ENCODE results near the gene TBC1D14. TPM values are rescaled to one million over a fixed set of nuclear protein-coding genes. Genes with fewer than 3 reads are reported as not detected.

TBC1D14 gene
- total and polyA plus RNA-seq, 2 experiments from 2014 or later, result 33.6 to 50.8 TPM

- Histone ChIP-seq H3K27ac (peak within 1 kb of the TSS; percentile 98), H3K9me3 (ENCODE audit: low read depth) (no peaks in the 10 kb centered on the region), H3K4me2 (peak within 1 kb of the TSS; percentile 98), H4K20me1 (ENCODE audit: insufficient read depth, poor library complexity, severe bottlenecking) (peaks cover 49% of the 10 kb centered on the region), H3K36me3 (replicated peaks; ENCODE audit: insufficient read depth, low read depth) (no peaks in the 10 kb centered on the region), H3K4me3 (peak within 1 kb of the TSS; percentile 100), H3K9me2 (replicated peaks; ENCODE audit: insufficient read depth) (no peaks in the 10 kb centered on the region), H3K4me1 (ENCODE audit: insufficient read depth) (peaks cover 25% of the 10 kb centered on the region), H2AFZ (peak within 1 kb of the TSS; percentile 86), H3K79me2 (peaks cover 53% of the 10 kb centered on the region), H3K27me3 (no peaks in the 10 kb centered on the region)
- TF ChIP-seq EZH2phosphoT487 (IDR thresholded peaks at IDR 0.05; ENCODE audit: low read depth, severe bottlenecking, unreplicated experiment) (no peak), EZH2 (IDR thresholded peaks at IDR 0.05; ENCODE audit: borderline replicate concordance) (no peak), CTCF (IDR thresholded peaks at IDR 0.05; ENCODE audit: poor library complexity) (no peak)
- DNase-seq (ENCODE audit: low spot score), result peak; percentile 69
- under 1% methylated on average over 53 of the region's 119 CpGs for WGBS (ENCODE audit: low lambda C conversion rate, missing lambda C conversion rate)
Observed at GRCh38 chr4:7043284-7044136, 133.9 kb downstream of the TBC1D14 start, which contains the start of gene TADA2B. Gene TADA2B, plus strand, starts transcription at chr4:7043372. Its CDS starts 208 bp downstream, at chr4:7043580.

- H3K4me1 ChIP-seq (ENCODE audit: insufficient read depth), result peaks cover 25% of the 10 kb centered on the region
- H3K27ac ChIP-seq, result peak overlapping the region; percentile 98
- H3K4me3 ChIP-seq, result peak overlapping the region; percentile 100
- H4K20me1 ChIP-seq (ENCODE audit: insufficient read depth, poor library complexity, severe bottlenecking), result peaks cover 57% of the 10 kb centered on the region
- DNase-seq (ENCODE audit: low spot score), result no peak
- 28% methylated on average over 29 of the region's 29 CpGs for WGBS (ENCODE audit: low lambda C conversion rate, missing lambda C conversion rate)
- H3K79me2 ChIP-seq, result peaks cover 61% of the 10 kb centered on the region
- peak overlapping the region; percentile 98 for H3K4me2 ChIP-seq
- no peaks in the 10 kb centered on the region for H3K36me3 ChIP-seq (replicated peaks; ENCODE audit: insufficient read depth, low read depth)
- TF ChIP-seq EZH2phosphoT487 (IDR thresholded peaks at IDR 0.05; ENCODE audit: low read depth, severe bottlenecking, unreplicated experiment) (no peak), CTCF (IDR thresholded peaks at IDR 0.05; ENCODE audit: poor library complexity) (no peak), EZH2 (IDR thresholded peaks at IDR 0.05; ENCODE audit: borderline replicate concordance) (no peak)
- H3K9me2 ChIP-seq (replicated peaks; ENCODE audit: insufficient read depth), result no peaks in the 10 kb centered on the region
- peak overlapping the region; percentile 86 for H2AFZ ChIP-seq
- no peaks in the 10 kb centered on the region for H3K9me3 ChIP-seq (ENCODE audit: low read depth)
- no peaks in the 10 kb centered on the region for H3K27me3 ChIP-seq
Observed at GRCh38 chr4:7044137-7044930, 134.7 kb downstream of the TBC1D14 start.

GRCh38 chr4:7045553-7045952, 135.9 kb downstream of the TBC1D14 start:
- Histone ChIP-seq H3K79me2 (peaks cover 73% of the 10 kb centered on the region), H4K20me1 (ENCODE audit: insufficient read depth, poor library complexity, severe bottlenecking) (peaks cover 70% of the 10 kb centered on the region), H3K9me3 (ENCODE audit: low read depth) (no peaks in the 10 kb centered on the region)

More at GRCh38 chr4:7045553-7045952, 135.9 kb downstream of the TBC1D14 start:
- Histone ChIP-seq H2AFZ (no peak overlapping the region), H3K4me2 (peak overlapping the region; percentile 98), H3K4me3 (no peak overlapping the region), H3K27ac (no peak overlapping the region), H3K9me2 (replicated peaks; ENCODE audit: insufficient read depth) (no peaks in the 10 kb centered on the region), H3K4me1 (ENCODE audit: insufficient read depth) (peaks cover 25% of the 10 kb centered on the region), H3K36me3 (replicated peaks; ENCODE audit: insufficient read depth, low read depth) (no peaks in the 10 kb centered on the region), H3K27me3 (no peaks in the 10 kb centered on the region)
- TF ChIP-seq EZH2 (IDR thresholded peaks at IDR 0.05; ENCODE audit: borderline replicate concordance) (no peak), EZH2phosphoT487 (IDR thresholded peaks at IDR 0.05; ENCODE audit: low read depth, severe bottlenecking, unreplicated experiment) (no peak), CTCF (IDR thresholded peaks at IDR 0.05; ENCODE audit: poor library complexity) (no peak)
- DNase-seq (ENCODE audit: low spot score), result no peak
- 87% methylated on average over 8 of the region's 8 CpGs for WGBS (ENCODE audit: low lambda C conversion rate, missing lambda C conversion rate)
